ENCODE measurements around the gene HDLBP.
A peak's percentile ranks its signal among the peaks of the same experiment; 100 is the strongest.

HDLBP gene

GRCh38 chr2:241248897-241249296 is 66.6 kb downstream of the HDLBP start:
- no peak overlapping the region for H3K14ac ChIP-seq (ENCODE audit: low read length)
- peaks cover 2% of the 10 kb centered on the region for H3K9me3 ChIP-seq (ENCODE audit: insufficient read depth, low read depth, low read length)
- no peaks in the 10 kb centered on the region for H3K79me2 ChIP-seq (ENCODE audit: control insufficient read depth, insufficient read depth, low read length, poor library complexity)
- no peaks in the 10 kb centered on the region for H3K4me1 ChIP-seq (ENCODE audit: control insufficient read depth in 1 of 2, insufficient read depth in 2 of 2, low read length in 2 of 2)
- H2BK120ac ChIP-seq (ENCODE audit: insufficient read depth, low read length, poor library complexity): no peak overlapping the region
- H3K9ac ChIP-seq (ENCODE audit: low read length): no peak overlapping the region
- no peak overlapping the region for H3K4me3 ChIP-seq (ENCODE audit: low read depth, low read length)
- no peak overlapping the region for H3K4me2 ChIP-seq (ENCODE audit: low read length)
- H3K18ac ChIP-seq (ENCODE audit: low read length): no peak overlapping the region
- no peak for DNase-seq
- H3K23ac ChIP-seq (ENCODE audit: low read length): no peak overlapping the region
- no peak overlapping the region for H2BK12ac ChIP-seq (ENCODE audit: low read length)
- H4K91ac ChIP-seq (ENCODE audit: low read depth, low read length): no peak overlapping the region
- H2AFZ ChIP-seq (ENCODE audit: insufficient read depth, low read length, poor library complexity): no peak overlapping the region
- no CpG with 5 or more reads among the region's 6 CpGs for WGBS (ENCODE audit: extremely low coverage, insufficient coverage, insufficient read length)
- no peak overlapping the region for H4K12ac ChIP-seq (ENCODE audit: low read depth, low read length)
- H3K27ac ChIP-seq (ENCODE audit: low read depth, low read length): no peak overlapping the region
- H2AK5ac ChIP-seq (ENCODE audit: low read length): no peak overlapping the region
- no peak overlapping the region for H4K8ac ChIP-seq (ENCODE audit: low read depth, low read length)
- peaks cover 71 to 92% of the 10 kb centered on the region in 2 experiments for H3K36me3 ChIP-seq (ENCODE audit: control insufficient read depth in 1 of 2, insufficient read depth in 2 of 2, low read length in 2 of 2)
- no peak overlapping the region for H3K4ac ChIP-seq (ENCODE audit: low read depth, low read length)
- H2BK5ac ChIP-seq (ENCODE audit: low read depth, low read length, poor library complexity): no peak overlapping the region
- no peaks in the 10 kb centered on the region for H3K79me1 ChIP-seq (ENCODE audit: low read length)
- no peaks in the 10 kb centered on the region for H3K27me3 ChIP-seq (ENCODE audit: insufficient read depth, low read length)

- Histone ChIP-seq H2BK5ac (ENCODE audit: low read depth, low read length, poor library complexity) (no peak overlapping the region), H3K18ac (ENCODE audit: low read length) (no peak overlapping the region), H3K36me3 (ENCODE audit: control insufficient read depth in 1 of 2, insufficient read depth in 2 of 2, low read length in 2 of 2) (peaks cover 69 to 89% of the 10 kb centered on the region in 2 experiments), H2BK120ac (ENCODE audit: insufficient read depth, low read length, poor library complexity) (no peak overlapping the region), H3K4ac (ENCODE audit: low read depth, low read length) (no peak overlapping the region), H2AFZ (ENCODE audit: insufficient read depth, low read length, poor library complexity) (no peak overlapping the region), H3K23ac (ENCODE audit: low read length) (no peak overlapping the region), H2BK12ac (ENCODE audit: low read length) (no peak overlapping the region), H3K4me1 (ENCODE audit: control insufficient read depth in 1 of 2, insufficient read depth in 2 of 2, low read length in 2 of 2) (no peaks in the 10 kb centered on the region), H4K8ac (ENCODE audit: low read depth, low read length) (no peak overlapping the region), H3K9ac (ENCODE audit: low read length) (no peak overlapping the region), H4K12ac (ENCODE audit: low read depth, low read length) (no peak overlapping the region), H3K4me3 (ENCODE audit: low read depth, low read length) (no peak overlapping the region), H4K91ac (ENCODE audit: low read depth, low read length) (no peak overlapping the region), H3K9me3 (ENCODE audit: insufficient read depth, low read depth, low read length) (peaks cover 2% of the 10 kb centered on the region), H3K14ac (ENCODE audit: low read length) (no peak overlapping the region), H3K4me2 (ENCODE audit: low read length) (no peak overlapping the region), H3K79me1 (ENCODE audit: low read length) (no peaks in the 10 kb centered on the region), H3K27ac (ENCODE audit: low read depth, low read length) (no peak overlapping the region), H2AK5ac (ENCODE audit: low read length) (no peak overlapping the region), H3K79me2 (ENCODE audit: control insufficient read depth, insufficient read depth, low read length, poor library complexity) (no peaks in the 10 kb centered on the region), H3K27me3 (ENCODE audit: insufficient read depth, low read length) (no peaks in the 10 kb centered on the region)
- WGBS (ENCODE audit: extremely low coverage, insufficient coverage, insufficient read length): no CpG with 5 or more reads among the region's 11 CpGs
- DNase-seq: no peak
Measured at GRCh38 chr2:241248289-241248688, 67.2 kb downstream of the HDLBP start.

GRCh38 chr2:241244368-241244767 is 71.1 kb downstream of the HDLBP start:
- Histone ChIP-seq H3K79me1 (ENCODE audit: low read length) (no peaks in the 10 kb centered on the region), H2BK5ac (ENCODE audit: low read depth, low read length, poor library complexity) (no peak overlapping the region), H3K4ac (ENCODE audit: low read depth, low read length) (no peak overlapping the region), H4K91ac (ENCODE audit: low read depth, low read length) (no peak overlapping the region), H4K12ac (ENCODE audit: low read depth, low read length) (no peak overlapping the region), H3K14ac (ENCODE audit: low read length) (no peak overlapping the region), H2BK120ac (ENCODE audit: insufficient read depth, low read length, poor library complexity) (no peak overlapping the region), H3K36me3 (ENCODE audit: control insufficient read depth in 1 of 2, insufficient read depth in 2 of 2, low read length in 2 of 2) (peaks cover 56 to 84% of the 10 kb centered on the region in 2 experiments), H3K9me3 (ENCODE audit: insufficient read depth, low read depth, low read length) (peaks cover 6% of the 10 kb centered on the region), H2AFZ (ENCODE audit: insufficient read depth, low read length, poor library complexity) (no peak overlapping the region), H4K8ac (ENCODE audit: low read depth, low read length) (no peak overlapping the region), H2BK12ac (ENCODE audit: low read length) (no peak overlapping the region), H3K18ac (ENCODE audit: low read length) (no peak overlapping the region), H3K4me3 (ENCODE audit: low read depth, low read length) (no peak overlapping the region), H2AK5ac (ENCODE audit: low read length) (no peak overlapping the region), H3K27ac (ENCODE audit: low read depth, low read length) (no peak overlapping the region), H3K27me3 (ENCODE audit: insufficient read depth, low read length) (no peaks in the 10 kb centered on the region), H3K4me1 (ENCODE audit: control insufficient read depth in 1 of 2, insufficient read depth in 2 of 2, low read length in 2 of 2) (no peaks in the 10 kb centered on the region), H3K9ac (ENCODE audit: low read length) (no peak overlapping the region), H3K79me2 (ENCODE audit: control insufficient read depth, insufficient read depth, low read length, poor library complexity) (no peaks in the 10 kb centered on the region), H3K23ac (ENCODE audit: low read length) (no peak overlapping the region), H3K4me2 (ENCODE audit: low read length) (no peak overlapping the region)
- no peak for DNase-seq
- WGBS (ENCODE audit: extremely low coverage, insufficient coverage, insufficient read length): no CpG with 5 or more reads among the region's 6 CpGs

GRCh38 chr2:241242306-241242705 is 73.2 kb downstream of the HDLBP start:
- H4K12ac ChIP-seq (ENCODE audit: low read depth, low read length): peak overlapping the region; percentile 27
- H3K14ac ChIP-seq (ENCODE audit: low read length): no peak overlapping the region
- H3K4me3 ChIP-seq (ENCODE audit: low read depth, low read length): peak overlapping the region; percentile 25
- H3K4ac ChIP-seq (ENCODE audit: low read depth, low read length): no peak overlapping the region
- no CpG with 5 or more reads among the region's 14 CpGs for WGBS (ENCODE audit: extremely low coverage, insufficient coverage, insufficient read length)
- no peak overlapping the region for H2AK5ac ChIP-seq (ENCODE audit: low read length)
- no peak overlapping the region for H3K4me2 ChIP-seq (ENCODE audit: low read length)
- no peak overlapping the region for H2BK12ac ChIP-seq (ENCODE audit: low read length)
- no peak overlapping the region for H3K23ac ChIP-seq (ENCODE audit: low read length)
- H3K79me1 ChIP-seq (ENCODE audit: low read length): no peaks in the 10 kb centered on the region
- H2BK120ac ChIP-seq (ENCODE audit: insufficient read depth, low read length, poor library complexity): no peak overlapping the region
- H3K27me3 ChIP-seq (ENCODE audit: insufficient read depth, low read length): no peaks in the 10 kb centered on the region
- no peak overlapping the region for H2AFZ ChIP-seq (ENCODE audit: insufficient read depth, low read length, poor library complexity)
- H3K27ac ChIP-seq (ENCODE audit: low read depth, low read length): no peak overlapping the region
- no peaks in the 10 kb centered on the region for H3K4me1 ChIP-seq (ENCODE audit: control insufficient read depth in 1 of 2, insufficient read depth in 2 of 2, low read length in 2 of 2)
- DNase-seq: no peak
- no peak overlapping the region for H4K8ac ChIP-seq (ENCODE audit: low read depth, low read length)
- no peak overlapping the region for H3K18ac ChIP-seq (ENCODE audit: low read length)
- H3K79me2 ChIP-seq (ENCODE audit: control insufficient read depth, insufficient read depth, low read length, poor library complexity): no peaks in the 10 kb centered on the region
- no peak overlapping the region for H3K9ac ChIP-seq (ENCODE audit: low read length)
- no peak overlapping the region for H2BK5ac ChIP-seq (ENCODE audit: low read depth, low read length, poor library complexity)
- H4K91ac ChIP-seq (ENCODE audit: low read depth, low read length): no peak overlapping the region
- peaks cover 55 to 81% of the 10 kb centered on the region in 2 experiments for H3K36me3 ChIP-seq (ENCODE audit: control insufficient read depth in 1 of 2, insufficient read depth in 2 of 2, low read length in 2 of 2)
- H3K9me3 ChIP-seq (ENCODE audit: insufficient read depth, low read depth, low read length): peaks cover 3% of the 10 kb centered on the region
